Activated CD8-positive, alpha-beta memory T cell treated with anti-CD3 and anti-CD28 coated beads, Interleukin-2, amount 50 U/mL, for 1 hour (primary cell): ENCODE measurements around the gene ZNF614.
"Not testable (repeated sequence)": the region's sequence is repeated elsewhere in the genome, so short reads cannot be mapped to it uniquely, and the experiment has no call there.

Experiments
- DNase-seq: peaks from one replicate; pipeline ENCODE4 v3.0.0-alpha.2; 2020; ENCODE audit errors: extremely low read depth

The ZNF614 gene

DNA sequence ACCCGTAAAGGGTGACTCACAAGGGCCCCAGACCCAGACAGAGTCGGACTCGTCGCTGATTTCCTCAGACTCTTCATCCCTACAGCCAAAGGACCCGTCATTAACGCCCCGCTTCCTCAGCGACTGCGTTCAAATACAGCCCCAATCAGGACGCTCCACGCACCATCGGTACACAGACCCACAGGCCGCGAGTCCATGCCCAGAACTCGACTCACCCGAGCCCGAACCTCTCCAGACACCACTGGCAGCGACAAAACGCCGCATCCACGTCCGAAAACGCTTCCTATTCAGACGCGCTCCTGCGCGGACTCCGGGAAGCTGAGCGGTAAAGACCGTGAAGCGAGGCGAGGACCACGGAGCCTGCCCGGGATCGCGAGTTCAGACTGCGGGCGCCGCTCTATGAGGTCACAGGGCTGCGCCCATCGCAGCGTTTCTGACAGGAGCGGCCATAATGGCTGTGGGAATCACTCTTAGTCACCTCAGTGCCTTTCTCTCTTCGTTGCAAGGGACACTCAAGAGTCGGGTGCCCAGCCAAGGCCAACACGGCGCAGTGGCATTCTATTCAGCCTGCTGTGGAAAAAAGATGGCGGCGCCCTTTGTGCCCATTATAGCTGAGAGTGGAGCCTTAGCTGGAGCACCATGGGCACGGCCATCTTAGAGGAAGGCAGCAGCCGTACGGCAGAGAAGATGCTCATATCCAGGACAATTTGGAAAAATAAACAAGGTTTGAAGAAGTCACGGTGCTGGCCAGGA is at the start of gene ZNF614:
ZNF614 (minus strand) TSS at position 353 of the 753 bp plus-strand sequence. CDS start 2,634 bp downstream, outside the sequence.
- DNase-seq, result peak; percentile 57

DNA sequence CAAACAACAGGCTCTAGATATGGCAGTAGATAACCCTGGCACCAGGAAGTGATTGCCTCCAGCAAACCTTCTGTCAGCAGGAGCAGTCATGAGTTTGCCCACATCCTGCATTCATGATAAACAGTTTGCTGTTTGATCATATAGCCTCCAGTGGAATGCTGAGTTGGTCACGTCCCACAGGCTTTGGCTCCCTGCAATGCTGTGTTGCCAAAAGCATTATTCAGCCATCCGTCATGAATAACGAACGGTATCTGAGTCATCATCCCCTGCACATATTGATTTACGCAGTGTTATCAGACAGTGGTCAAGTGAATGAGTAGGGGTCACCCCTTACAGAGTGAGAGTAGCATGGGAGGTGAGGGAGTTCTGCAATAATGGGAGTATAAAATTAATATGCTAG is 42.3 kb upstream of the ZNF614 start:
- no peak for DNase-seq

- no peak for DNase-seq
Measured at GRCh38 chr19:52069653-52070052, 41.5 kb upstream of the ZNF614 start.

GRCh38 chr19:52066258-52066863 is 38.2 kb upstream of the ZNF614 start:
- no peak for DNase-seq

GRCh38 chr19:52065399-52065798 is 37.2 kb upstream of the ZNF614 start:
- no peak for DNase-seq

DNA sequence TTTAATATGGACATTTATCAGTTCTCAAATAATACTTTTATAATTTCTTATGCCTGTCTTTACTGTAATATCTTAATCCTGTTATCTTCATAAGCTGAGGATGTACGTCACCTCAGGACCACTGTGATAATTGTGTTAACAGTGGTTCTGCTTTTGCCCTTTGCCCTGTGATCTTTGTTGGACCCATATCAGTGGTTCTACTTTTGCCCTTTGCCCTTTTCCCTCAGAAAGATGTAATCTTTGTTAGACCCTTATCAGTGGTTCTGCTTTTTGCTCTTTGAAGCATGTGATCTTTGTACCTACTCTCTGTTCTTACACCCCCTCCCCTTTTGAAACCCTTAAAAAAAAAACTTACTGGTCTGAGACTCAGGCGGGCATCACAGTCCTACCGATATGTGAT is 28.3 kb upstream of the ZNF614 start:
- not testable (repeated sequence) for DNase-seq

- not testable (repeated sequence) for DNase-seq
Measured at GRCh38 chr19:52051736-52052135, 23.6 kb upstream of the ZNF614 start.

DNA sequence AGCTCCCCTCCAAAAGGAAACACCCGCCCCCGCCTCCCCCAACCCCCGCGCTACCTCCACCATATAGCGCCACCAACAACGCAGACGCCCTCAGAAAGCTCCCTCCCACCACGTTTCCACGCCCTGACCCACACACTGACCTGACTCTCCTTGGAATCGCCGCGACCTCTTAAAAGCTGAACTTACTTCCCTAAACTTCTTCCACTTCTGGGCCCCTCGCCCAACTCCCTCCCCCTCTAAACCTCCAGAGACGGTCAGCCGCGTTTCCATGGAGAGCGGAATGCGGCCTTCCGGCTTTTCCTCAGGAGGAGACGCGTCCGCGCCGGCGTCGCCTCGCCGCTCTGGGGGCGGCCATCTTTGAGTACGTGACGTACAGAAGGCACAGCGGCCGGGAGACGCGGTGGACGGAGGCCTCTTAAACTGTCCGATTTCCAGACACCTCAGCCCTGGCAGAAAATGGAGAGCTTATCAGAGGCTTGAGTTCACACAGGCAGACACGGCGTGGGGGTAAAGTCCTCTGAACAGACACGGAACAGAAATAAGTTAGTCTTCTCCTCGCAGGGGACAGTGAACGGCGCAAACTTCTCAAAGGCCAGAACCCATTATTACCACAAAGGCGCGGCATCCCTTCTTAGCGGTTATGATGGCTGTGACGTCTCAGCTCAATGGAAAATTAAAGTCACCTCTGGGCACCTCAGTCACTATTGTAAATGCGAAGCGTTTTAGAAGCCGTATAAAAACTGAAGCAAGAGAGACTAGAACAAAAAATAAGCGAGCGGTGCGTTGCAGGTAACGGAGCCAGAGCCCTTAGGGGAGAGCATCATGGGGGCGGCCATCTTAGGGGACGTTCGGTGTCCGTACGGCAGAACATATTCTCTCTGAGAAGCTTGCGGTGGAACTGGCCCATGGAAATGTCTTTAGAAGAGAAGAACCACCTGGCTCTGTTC is 20.6 kb upstream of the ZNF614 start, which contains the start of gene ZNF432:
ZNF432 (minus strand) TSS at position 284 of the 947 bp plus-strand sequence. CDS start 1,970 bp downstream, outside the sequence.
- peak; percentile 61 for DNase-seq

GRCh38 chr19:52039169-52039568 is 11.0 kb upstream of the ZNF614 start:
- no peak for DNase-seq

DNA sequence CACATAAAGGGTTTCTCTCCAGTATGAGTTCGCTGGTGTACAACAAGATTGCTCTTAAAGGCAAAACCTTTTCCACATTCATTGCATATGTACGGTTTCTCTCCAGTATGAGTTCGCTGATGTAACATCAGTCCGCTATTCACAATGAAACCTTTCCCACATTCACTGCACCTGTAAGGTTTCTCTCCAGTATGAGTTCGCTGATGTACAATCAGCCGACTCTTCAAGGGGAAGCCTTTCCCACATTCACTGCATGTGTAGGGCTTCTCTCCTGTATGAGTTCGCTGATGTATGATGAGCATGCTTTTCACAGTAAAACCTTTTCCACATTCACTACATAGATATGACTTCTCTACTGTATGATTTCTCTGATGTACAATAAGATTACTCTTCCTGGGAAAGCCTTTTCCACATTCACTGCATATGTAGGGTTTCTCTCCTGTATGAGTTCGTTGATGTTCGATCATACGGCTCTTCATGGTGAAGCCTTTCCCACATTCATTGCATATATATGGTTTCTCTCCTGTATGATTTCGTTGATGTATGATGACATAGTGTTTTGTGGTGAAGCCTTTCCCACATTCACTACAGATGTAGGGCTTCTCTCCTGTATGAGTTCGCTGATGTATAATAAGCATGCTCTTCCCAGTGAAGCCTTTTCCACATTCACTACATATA is 6.0 kb upstream of the ZNF614 start:
- DNase-seq, result no peak

GRCh38 chr19:52028780-52029123 is 573 bp upstream of the ZNF614 start:
- DNase-seq, result no peak

- not testable (repeated sequence) for DNase-seq
Measured at GRCh38 chr19:52026255-52026990, 1.8 kb downstream of the ZNF614 start.

GRCh38 chr19:52024478-52024877 is 3.7 kb downstream of the ZNF614 start:
- not testable (repeated sequence) for DNase-seq

DNA sequence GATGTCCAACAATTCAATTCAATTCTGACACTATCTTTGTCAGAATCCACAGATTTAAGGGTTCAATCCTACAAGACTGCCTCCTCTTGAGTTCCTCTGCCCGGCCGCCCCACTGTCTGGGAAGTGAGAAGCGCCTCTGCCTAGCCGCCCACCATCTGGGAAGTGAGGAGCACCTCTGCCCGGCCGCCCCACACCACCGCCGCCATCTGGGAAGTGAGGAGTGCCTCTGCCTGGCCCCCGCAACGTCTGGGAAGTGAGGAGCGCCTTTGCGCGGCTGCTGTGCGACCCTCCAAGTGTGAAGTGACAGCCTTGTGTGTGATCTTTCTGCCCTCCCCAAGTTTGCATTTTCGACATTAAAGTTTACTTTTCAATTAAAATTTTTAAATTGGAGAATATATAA is 6.0 kb downstream of the ZNF614 start:
- no peak for DNase-seq

DNA sequence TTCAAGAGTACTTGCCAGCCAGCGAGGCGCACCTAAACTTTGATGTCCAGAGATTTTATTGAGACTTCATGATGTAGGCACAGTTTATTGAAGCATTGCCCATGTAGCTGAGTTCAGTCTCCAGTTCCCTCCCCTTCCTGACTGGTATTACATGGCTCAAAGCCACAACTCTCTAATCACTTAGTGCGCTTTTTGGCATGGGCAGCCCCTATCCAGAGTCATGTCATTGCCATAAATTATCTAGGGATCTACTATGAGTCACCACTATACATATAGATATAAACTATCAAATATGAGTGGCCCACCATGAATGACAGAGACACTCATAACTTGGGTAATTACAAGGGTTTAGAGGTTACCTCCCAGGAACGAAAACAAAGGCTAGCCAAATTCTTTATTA is 7.7 kb downstream of the ZNF614 start:
- DNase-seq, result no peak

- DNase-seq, result no peak
Measured at GRCh38 chr19:52010674-52011073, 17.5 kb downstream of the ZNF614 start.

DNA sequence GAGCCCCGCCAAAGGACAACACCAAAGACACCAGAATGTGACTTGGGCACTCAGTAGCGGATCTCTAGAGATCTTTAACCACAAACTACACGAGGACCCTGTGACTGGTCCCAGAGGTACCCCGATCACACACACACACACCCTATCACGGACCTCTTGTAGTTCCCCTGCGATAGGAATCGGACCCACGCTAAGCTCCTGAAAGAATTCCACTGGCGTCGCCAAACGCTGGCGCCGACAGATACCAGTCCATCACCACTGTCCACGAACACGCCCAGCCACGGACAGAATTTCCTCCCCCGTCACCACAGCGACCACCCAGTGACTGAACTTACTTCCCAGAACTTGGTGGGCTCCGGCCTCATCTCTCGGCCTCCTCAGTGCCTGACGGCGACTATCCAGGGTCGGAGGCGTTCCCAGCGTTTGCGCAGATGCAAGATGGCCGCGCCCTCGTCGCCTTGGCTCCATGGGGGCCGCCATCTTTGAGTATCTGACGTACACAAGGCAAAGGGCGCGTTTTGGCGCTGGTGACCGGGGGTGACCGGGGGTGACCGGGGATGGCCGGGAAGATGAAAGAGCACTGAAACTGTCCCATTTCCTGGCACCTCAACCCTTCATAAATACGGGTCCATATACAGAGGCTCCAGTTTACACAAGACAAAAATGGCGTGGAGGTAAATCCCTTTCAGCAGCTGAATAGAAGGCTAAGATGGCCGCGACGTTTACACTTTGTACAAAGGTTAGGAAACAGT is 20.2 kb downstream of the ZNF614 start, which contains the start of gene ZNF615:
ZNF615 (minus strand) TSS at position 406 of the 752 bp plus-strand sequence. CDS start 4,500 bp downstream, outside the sequence.
- peak; percentile 79 for DNase-seq

GRCh38 chr19:52007451-52007805 is 20.8 kb downstream of the ZNF614 start:
- DNase-seq, result no peak

- DNase-seq, result no peak
Measured at GRCh38 chr19:51994048-51994644, 34.0 kb downstream of the ZNF614 start.

DNA sequence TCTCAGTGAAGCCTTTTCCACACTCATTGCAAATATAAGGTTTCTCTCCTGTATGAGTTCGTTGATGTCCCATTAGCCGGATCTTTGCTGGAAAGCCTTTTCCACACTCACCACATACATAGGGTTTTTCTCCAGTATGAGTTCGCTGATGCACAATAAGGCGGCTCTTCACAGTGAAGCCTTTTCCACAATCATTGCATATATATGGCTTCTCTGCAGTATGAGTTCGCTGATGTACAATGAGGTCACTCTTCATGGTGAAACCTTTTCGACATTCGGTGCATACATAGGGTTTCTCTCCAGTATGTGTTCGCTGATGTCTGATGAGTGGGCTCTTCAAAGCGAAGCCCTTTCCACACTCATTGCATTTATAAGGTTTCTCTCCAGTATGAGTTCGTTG is 34.8 kb downstream of the ZNF614 start:
- DNase-seq, result no peak
